Measurements from ENCODE around the gene GAREM1.

The GAREM1 gene

GRCh38 chr18:32213693-32214092 lies 257.0 kb downstream of the GAREM1 start:
- TF ChIP-seq, protein P1, sequence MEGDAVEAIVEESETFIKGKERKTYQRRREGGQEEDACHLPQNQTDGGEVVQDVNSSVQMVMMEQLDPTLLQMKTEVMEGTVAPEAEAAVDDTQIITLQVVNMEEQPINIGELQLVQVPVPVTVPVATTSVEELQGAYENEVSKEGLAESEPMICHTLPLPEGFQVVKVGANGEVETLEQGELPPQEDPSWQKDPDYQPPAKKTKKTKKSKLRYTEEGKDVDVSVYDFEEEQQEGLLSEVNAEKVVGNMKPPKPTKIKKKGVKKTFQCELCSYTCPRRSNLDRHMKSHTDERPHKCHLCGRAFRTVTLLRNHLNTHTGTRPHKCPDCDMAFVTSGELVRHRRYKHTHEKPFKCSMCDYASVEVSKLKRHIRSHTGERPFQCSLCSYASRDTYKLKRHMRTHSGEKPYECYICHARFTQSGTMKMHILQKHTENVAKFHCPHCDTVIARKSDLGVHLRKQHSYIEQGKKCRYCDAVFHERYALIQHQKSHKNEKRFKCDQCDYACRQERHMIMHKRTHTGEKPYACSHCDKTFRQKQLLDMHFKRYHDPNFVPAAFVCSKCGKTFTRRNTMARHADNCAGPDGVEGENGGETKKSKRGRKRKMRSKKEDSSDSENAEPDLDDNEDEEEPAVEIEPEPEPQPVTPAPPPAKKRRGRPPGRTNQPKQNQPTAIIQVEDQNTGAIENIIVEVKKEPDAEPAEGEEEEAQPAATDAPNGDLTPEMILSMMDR (IDR thresholded peaks at IDR 0.05; ENCODE audit: low read length, missing control alignments), result no peak
- DNase-seq (ENCODE audit: low read depth), result no peak
- no peak overlapping the region for H3K4me3 ChIP-seq (replicated peaks; ENCODE audit: low read depth, low read length)
